Skeletal muscle tissue (tissue), 4 donors: Measurements from ENCODE around the gene CDYL. TPM values are rescaled to one million over a fixed set of nuclear protein-coding genes. Genes with fewer than 3 reads are reported as not detected.
"Not testable (repeated sequence)": the region's sequence is repeated elsewhere in the genome, so short reads cannot be mapped to it uniquely, and the experiment has no call there.

Experiments used
- H3K27ac ChIP-seq: one replicate; pipeline ENCODE4 v1.7.0; 2013; ENCODE audit warnings: mild to moderate bottlenecking, low read depth, low read length, inconsistent platforms
- H3K27me3 ChIP-seq, 3 donors: one replicate each; pipeline ENCODE4 v1.7.0; 2013; ENCODE audit warnings: low read length in 3 of 3; ENCODE audit not compliant: control insufficient read depth in 3 of 3, insufficient read depth in 3 of 3
- H3K36me3 ChIP-seq, 3 donors: one replicate each; pipeline ENCODE4 v1.7.0; 2013; ENCODE audit warnings: low read length in 3 of 3; ENCODE audit not compliant: control insufficient read depth in 3 of 3, insufficient read depth in 3 of 3
- H3K4me1 ChIP-seq, 3 donors: one replicate each; pipeline ENCODE4 v1.7.0; 2013; ENCODE audit warnings: low read length in 3 of 3, mild to moderate bottlenecking in 3 of 3; ENCODE audit not compliant: control insufficient read depth in 3 of 3, insufficient read depth in 3 of 3
- H3K4me3 ChIP-seq, 3 donors: one replicate each; pipeline ENCODE4 v1.7.0; 2013; ENCODE audit warnings: low read length in 3 of 3
- H3K9ac ChIP-seq, 3 donors: one replicate each; pipeline ENCODE4 v1.7.0; 2013; ENCODE audit warnings: low read length in 3 of 3, mild to moderate bottlenecking in 3 of 3, moderate library complexity in 2 of 3, low read depth in 1 of 3
- H3K9me3 ChIP-seq, 3 donors: one replicate each; pipeline ENCODE4 v1.7.0; 2013; ENCODE audit warnings: low read length in 3 of 3; ENCODE audit not compliant: control insufficient read depth in 3 of 3
- total RNA-seq: library from RNA; depleted of rRNA; stranded (reverse); fragments of >200 nt; gene quantifications from one replicate; pipeline ENCODE4 v1.2.3, GENCODE V29; 2014
- donor health status: Osteomylitis.

The CDYL gene
- total RNA-seq, 1 donor from 2014 or later = 33.9 TPM

DNA sequence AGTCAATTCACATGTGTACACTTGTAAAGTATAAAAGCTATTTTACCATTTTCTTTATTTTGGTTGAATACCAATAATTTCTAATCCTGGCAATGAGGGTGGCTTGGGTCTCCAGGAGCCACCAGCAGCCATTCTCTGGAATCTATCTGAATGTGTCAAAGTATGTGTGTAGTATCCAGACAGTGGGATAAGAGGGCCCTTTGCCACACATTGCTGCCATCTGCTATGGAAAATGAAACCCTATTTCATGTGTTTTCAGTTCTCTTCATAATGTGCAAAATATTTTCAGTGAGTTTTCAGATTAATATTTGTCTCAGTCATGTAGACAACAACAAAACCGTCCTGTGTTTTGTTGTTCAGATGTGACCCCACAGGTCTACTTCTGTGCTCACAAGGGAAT, 46.3 kb downstream of the CDYL start:
- no peak overlapping the region for H3K4me3 ChIP-seq
- H3K27ac ChIP-seq = no peak overlapping the region
- H3K4me1 ChIP-seq = peaks cover 0 to 4% (median 2%) of the 10 kb centered on the region in 3 donors
- no peaks in the 10 kb centered on the region for H3K36me3 ChIP-seq
- peaks cover 0 to 6% (median 0%) of the 10 kb centered on the region in 3 donors for H3K9me3 ChIP-seq
- H3K9ac ChIP-seq = no peak overlapping the region
- H3K27me3 ChIP-seq = no peaks in the 10 kb centered on the region

GRCh38 chr6:4828187-4828698, 52.0 kb downstream of the CDYL start:
- H3K9me3 ChIP-seq = peaks cover 3 to 10% (median 4%) of the 10 kb centered on the region in 3 donors
- no peak overlapping the region for H3K4me3 ChIP-seq

GRCh38 chr6:4829089-4829488, 52.9 kb downstream of the CDYL start:
- peaks cover 3 to 10% (median 4%) of the 10 kb centered on the region in 3 donors for H3K9me3 ChIP-seq
- H3K27me3 ChIP-seq = no peaks in the 10 kb centered on the region
- H3K4me1 ChIP-seq = no peaks in the 10 kb centered on the region
- no peak overlapping the region for H3K27ac ChIP-seq
- H3K4me3 ChIP-seq = no peak overlapping the region
- H3K9ac ChIP-seq = no peak overlapping the region
- no peaks in the 10 kb centered on the region for H3K36me3 ChIP-seq

More at GRCh38 chr6:4828187-4828698, 52.0 kb downstream of the CDYL start:
- H3K27ac ChIP-seq = no peak overlapping the region
- H3K9ac ChIP-seq = no peak overlapping the region
- H3K36me3 ChIP-seq = no peaks in the 10 kb centered on the region
- no peaks in the 10 kb centered on the region for H3K27me3 ChIP-seq
- H3K4me1 ChIP-seq = no peaks in the 10 kb centered on the region

DNA sequence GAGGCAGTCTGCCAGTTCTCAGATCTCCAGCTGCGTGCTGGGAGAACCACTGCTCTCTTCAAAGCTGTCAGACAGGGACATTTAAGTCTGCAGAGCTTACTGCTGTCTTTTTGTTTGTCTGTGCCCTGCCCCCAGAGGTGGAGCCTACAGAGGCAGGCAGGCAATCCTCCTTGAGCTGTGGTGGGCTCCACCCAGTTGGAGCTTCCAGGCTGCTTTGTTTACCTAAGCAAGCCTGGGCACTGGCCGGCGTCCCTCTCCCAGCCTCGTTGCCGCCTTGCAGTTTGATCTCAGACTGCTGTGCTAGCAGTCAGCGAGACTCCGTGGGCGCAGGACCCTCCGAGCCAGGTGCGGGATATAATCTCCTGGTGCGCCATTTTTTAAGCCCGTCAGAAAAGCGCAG, 59.3 kb downstream of the CDYL start:
- H3K9me3 ChIP-seq, H3K36me3 ChIP-seq, H3K4me3 ChIP-seq, H3K27ac ChIP-seq, H3K27me3 ChIP-seq, H3K9ac ChIP-seq, H3K4me1 ChIP-seq: not testable (repeated sequence)

DNA sequence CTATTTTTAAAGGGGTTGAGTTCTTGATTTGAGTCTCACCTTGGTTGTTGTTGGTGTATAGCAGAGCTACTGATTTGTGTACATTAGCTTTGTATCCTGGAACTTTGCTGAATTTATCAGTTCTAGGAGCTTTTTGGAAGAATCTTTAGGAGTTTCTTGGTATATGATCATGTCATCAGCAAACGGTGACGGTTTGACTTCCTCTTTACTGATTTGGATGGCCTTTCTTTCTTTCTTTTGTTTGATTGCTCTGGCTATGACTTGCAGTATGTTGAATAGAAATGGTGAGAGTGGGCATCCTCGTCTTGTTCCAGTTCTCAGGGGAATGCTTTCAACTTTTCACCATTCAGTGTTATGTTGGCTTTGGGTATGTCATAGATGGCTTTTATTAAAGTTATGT, 64.0 kb downstream of the CDYL start:
- no peak overlapping the region for H3K27ac ChIP-seq
- no peaks in the 10 kb centered on the region for H3K4me1 ChIP-seq
- H3K9ac ChIP-seq = no peak overlapping the region
- H3K27me3 ChIP-seq = no peaks in the 10 kb centered on the region
- H3K36me3 ChIP-seq = no peaks in the 10 kb centered on the region
- no peak overlapping the region for H3K4me3 ChIP-seq
- H3K9me3 ChIP-seq = no peaks in the 10 kb centered on the region

DNA sequence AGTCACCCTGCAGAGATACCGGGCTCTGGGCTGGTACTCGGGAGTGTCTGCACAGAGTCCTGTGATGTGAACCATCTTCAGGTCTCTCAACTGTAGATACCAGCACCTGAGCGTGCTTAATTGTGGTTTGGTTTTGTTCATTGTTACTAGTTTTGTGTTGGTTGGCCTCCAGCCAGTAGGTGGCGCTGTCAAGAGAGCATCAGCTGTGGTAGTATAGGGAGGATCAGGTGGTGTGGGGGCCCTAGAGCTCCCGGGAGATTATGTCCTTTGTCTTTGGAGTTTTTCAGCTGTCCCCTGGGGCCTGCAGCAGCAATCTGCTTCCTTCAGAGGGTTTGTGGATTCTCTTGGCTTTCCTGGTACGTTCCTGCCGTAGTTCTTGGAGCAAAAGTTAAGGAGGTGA, 67.9 kb downstream of the CDYL start:
- no peak overlapping the region for H3K27ac ChIP-seq
- peaks cover 3 to 6% (median 4%) of the 10 kb centered on the region in 3 donors for H3K4me1 ChIP-seq
- H3K9ac ChIP-seq = no peak overlapping the region
- no peak overlapping the region for H3K4me3 ChIP-seq
- no peaks in the 10 kb centered on the region for H3K36me3 ChIP-seq
- no peaks in the 10 kb centered on the region for H3K9me3 ChIP-seq
- H3K27me3 ChIP-seq = no peaks in the 10 kb centered on the region

DNA sequence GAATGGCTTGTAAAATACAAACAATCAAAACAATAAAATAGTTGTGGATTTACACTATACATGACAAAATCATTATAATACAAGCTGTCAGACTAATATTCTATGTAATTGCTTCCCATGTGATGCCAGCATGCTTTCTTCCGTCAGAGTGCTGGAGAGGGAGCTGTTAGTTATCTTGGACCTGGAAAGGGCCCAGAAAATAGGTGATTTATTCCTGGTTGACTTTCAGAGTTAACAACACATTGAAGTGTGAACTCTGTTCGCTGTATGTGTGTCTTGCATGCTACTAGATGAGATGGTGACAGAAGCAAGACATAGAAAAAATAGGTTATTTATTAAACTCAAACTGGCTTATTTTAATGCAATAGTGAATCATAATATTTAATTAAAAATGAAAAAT, 70.2 kb downstream of the CDYL start:
- Histone ChIP-seq H3K27ac (no peak overlapping the region), H3K36me3 (no peaks in the 10 kb centered on the region)

GRCh38 chr6:4848382-4849068, 72.3 kb downstream of the CDYL start:
- no peaks in the 10 kb centered on the region for H3K27me3 ChIP-seq
- H3K9me3 ChIP-seq = no peaks in the 10 kb centered on the region
- no peaks in the 10 kb centered on the region for H3K36me3 ChIP-seq
- peaks cover 3 to 6% (median 4%) of the 10 kb centered on the region in 3 donors for H3K4me1 ChIP-seq
- no peak overlapping the region for H3K9ac ChIP-seq
- no peak overlapping the region for H3K27ac ChIP-seq
- H3K4me3 ChIP-seq = no peak overlapping the region

More for the DNA sequence above, 70.2 kb downstream of the CDYL start:
- H3K4me1 ChIP-seq = peaks cover 3 to 6% (median 4%) of the 10 kb centered on the region in 3 donors
- H3K4me3 ChIP-seq = no peak overlapping the region
- H3K27me3 ChIP-seq = no peaks in the 10 kb centered on the region
- no peaks in the 10 kb centered on the region for H3K9me3 ChIP-seq
- H3K9ac ChIP-seq = no peak overlapping the region

- no peaks in the 10 kb centered on the region for H3K27me3 ChIP-seq
- no peaks in the 10 kb centered on the region for H3K36me3 ChIP-seq
- H3K9me3 ChIP-seq = no peaks in the 10 kb centered on the region
- no peak overlapping the region for H3K27ac ChIP-seq
- no peak overlapping the region for H3K9ac ChIP-seq
- no peak overlapping the region for H3K4me3 ChIP-seq
- peaks cover 4 to 6% (median 6%) of the 10 kb centered on the region in 3 donors for H3K4me1 ChIP-seq
Observed at GRCh38 chr6:4849226-4850022, 73.2 kb downstream of the CDYL start.

GRCh38 chr6:4851035-4851434, 74.8 kb downstream of the CDYL start:
- Histone ChIP-seq H3K27ac (no peak overlapping the region), H3K27me3 (no peaks in the 10 kb centered on the region), H3K9me3 (no peaks in the 10 kb centered on the region), H3K4me3 (no peak overlapping the region), H3K4me1 (peaks cover 4 to 6% (median 6%) of the 10 kb centered on the region in 3 donors), H3K9ac (no peak overlapping the region), H3K36me3 (no peaks in the 10 kb centered on the region)
